Measurements from ENCODE around the gene RANBP1. TPM values are rescaled to one million over a fixed set of nuclear protein-coding genes. Genes with fewer than 3 reads are reported as not detected.

RANBP1 gene
- total RNA-seq, 2 experiments from 2014 or later: 68.1 to 72.1 TPM

DNA sequence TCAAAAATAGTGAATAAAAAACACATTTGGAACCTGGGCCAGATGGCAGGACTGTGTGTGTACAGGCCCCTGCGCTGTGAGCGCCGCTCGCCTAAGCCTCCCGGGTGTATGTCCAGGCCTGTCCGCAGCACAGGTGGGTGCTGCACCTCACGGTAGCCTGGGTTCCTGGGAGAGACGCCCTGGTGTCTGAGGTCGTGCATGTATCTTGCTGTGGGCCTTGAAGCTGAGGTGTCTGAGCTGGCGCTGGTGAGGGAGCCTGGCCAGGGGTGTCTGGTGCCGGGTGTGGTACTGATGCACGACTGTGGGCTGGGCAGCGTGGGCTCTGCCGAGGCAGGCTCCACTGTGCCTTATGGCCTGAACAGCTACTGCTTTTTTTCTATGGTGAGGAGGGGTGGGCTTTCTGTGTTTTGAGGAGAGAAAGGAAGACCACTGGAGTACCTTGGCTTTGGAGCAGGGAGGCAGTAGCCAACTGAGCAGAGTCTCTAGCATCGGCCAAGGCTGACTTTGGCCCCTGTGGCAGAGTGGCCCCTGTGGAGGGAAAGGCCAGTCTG, 11.5 kb downstream of the RANBP1 start:
- Mint-ChIP-seq H3K36me3 (ENCODE audit: low read depth) (peaks cover 33% of the 10 kb centered on the region), H3K27me3 (no peaks in the 10 kb centered on the region), H3K4me3 (no peak overlapping the region), H3K9me3 (no peaks in the 10 kb centered on the region), H3K4me1 (ENCODE audit: low read depth) (peaks cover 8% of the 10 kb centered on the region), H3K27ac (peak overlapping the region; percentile 79)
- Histone ChIP-seq H3K27me3 (ENCODE audit: control insufficient read depth in 1 of 2, insufficient read depth in 2 of 2, low read length in 2 of 2) (no peaks in the 10 kb centered on the region), H3K4me1 (ENCODE audit: insufficient read depth, low read length) (peaks cover 39% of the 10 kb centered on the region), H3K27ac (ENCODE audit: low read depth in 1 of 2, low read length in 2 of 2) (peak overlapping the region in 1 of 2 donors; percentile 10), H3K36me3 (ENCODE audit: insufficient read depth, low read length) (peaks cover 31% of the 10 kb centered on the region), H3K4me3 (ENCODE audit: low read length) (no peak overlapping the region), H3K9me3 (ENCODE audit: control insufficient read depth in 1 of 2, insufficient read depth in 1 of 2, low read length in 2 of 2) (no peaks in the 10 kb centered on the region)
- ChIA-PET POLR2A (no interaction called here), CTCF (no interaction called here)
- intact Hi-C loops (cut with DNase I, micrococcal nuclease): no loop called here
- DNase-seq (no peak), ATAC-seq (ENCODE audit: poor library complexity) (no peak)
- no peak for TF ChIP-seq CTCF (IDR thresholded peaks at IDR 0.05)

DNA sequence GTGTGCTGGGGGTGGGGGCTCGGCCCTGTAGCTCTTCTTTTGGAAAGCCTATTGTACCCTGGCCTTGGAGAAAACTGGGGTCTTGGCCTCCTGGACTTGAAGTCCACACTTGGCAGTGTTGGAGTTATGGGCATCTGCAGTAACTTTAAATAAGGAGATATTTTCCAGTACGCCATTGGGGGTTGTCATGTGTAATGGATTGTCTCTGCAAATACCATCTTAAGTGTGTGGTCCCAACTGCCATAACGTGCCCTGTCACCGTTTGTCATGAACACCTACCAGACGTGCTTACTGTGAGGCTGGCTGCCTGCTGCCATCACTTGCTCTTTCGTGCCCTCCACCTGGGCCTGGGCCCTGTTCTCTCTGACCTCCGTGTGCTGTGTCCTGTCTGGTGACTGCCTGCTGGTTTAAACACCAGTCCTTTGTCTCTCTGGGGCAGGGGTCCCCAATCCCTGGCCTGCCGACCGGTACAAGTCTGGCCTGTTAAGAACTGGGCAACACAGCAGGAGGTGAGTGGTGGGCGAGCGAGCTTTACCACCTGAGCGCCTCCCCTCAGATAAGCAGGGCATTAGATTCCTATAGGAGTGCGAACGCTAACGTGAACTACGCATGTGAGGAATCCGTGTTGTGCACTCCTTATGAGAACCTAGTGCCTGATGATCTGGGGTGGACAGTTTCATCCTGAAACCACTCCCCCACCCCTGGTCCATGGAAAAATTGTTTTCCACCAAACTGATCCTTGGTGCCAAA, 12.1 kb downstream of the RANBP1 start:
- Mint-ChIP-seq H3K9me3 (no peaks in the 10 kb centered on the region), H3K27ac (peak overlapping the region; percentile 79), H3K4me3 (no peak overlapping the region), H3K36me3 (ENCODE audit: low read depth) (peaks cover 33% of the 10 kb centered on the region), H3K4me1 (ENCODE audit: low read depth) (peaks cover 13% of the 10 kb centered on the region), H3K27me3 (no peaks in the 10 kb centered on the region)
- Histone ChIP-seq H3K27ac (ENCODE audit: low read depth in 1 of 2, low read length in 2 of 2) (no peak overlapping the region), H3K9me3 (ENCODE audit: control insufficient read depth in 1 of 2, insufficient read depth in 1 of 2, low read length in 2 of 2) (no peaks in the 10 kb centered on the region), H3K4me3 (ENCODE audit: low read length) (no peak overlapping the region), H3K27me3 (ENCODE audit: control insufficient read depth in 1 of 2, insufficient read depth in 2 of 2, low read length in 2 of 2) (no peaks in the 10 kb centered on the region), H3K36me3 (ENCODE audit: insufficient read depth, low read length) (peaks cover 30% of the 10 kb centered on the region), H3K4me1 (ENCODE audit: insufficient read depth, low read length) (peaks cover 41% of the 10 kb centered on the region)
- TF ChIP-seq CTCF (IDR thresholded peaks at IDR 0.05): no peak
- ATAC-seq (ENCODE audit: poor library complexity) (no peak), DNase-seq (no peak)
- POLR2A ChIA-PET: interaction anchor here (1.5 to 1.7 kb wide), 2 partner anchors 10 to 157 kb away, joined by 6 to 11 read pairs; partner anchors contain the start of gene TRMT2A
- CTCF ChIA-PET: interaction anchor here (1.5 to 2.8 kb wide), 3 partner anchors 10 to 157 kb away, joined by 3 to 22 read pairs (median 8); partner anchors contain the start of genes RANBP1 and TRMT2A
- intact Hi-C loops (cut with DNase I, micrococcal nuclease): loop anchor here in 1 of 2 experiments (2.0 kb wide), 1 partner anchor 47 kb away; the partner anchor contains the start of gene DGCR8

DNA sequence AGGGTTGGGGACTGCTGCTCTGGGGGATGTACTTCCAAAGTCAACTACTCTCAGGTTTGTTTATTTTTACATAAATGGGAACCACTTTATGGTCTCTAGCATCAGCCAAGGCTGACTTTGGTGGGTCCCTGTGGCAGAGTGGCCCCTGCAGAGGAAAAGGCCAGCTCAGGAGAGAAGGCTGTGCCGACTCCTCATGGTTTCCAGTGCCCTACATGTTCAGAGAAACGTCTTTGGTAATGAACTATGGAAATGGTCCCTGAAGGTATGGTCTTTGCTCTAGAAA, 12.7 kb downstream of the RANBP1 start:
- H3K27me3 Mint-ChIP-seq: no peaks in the 10 kb centered on the region
- DNase-seq (no peak), ATAC-seq (ENCODE audit: poor library complexity) (no peak)
- CTCF ChIA-PET: interaction anchor here (1.5 to 2.8 kb wide), 3 partner anchors 11 to 158 kb away, joined by 3 to 22 read pairs (median 8); partner anchors contain the start of genes RANBP1 and TRMT2A
- peak overlapping the region in 1 of 2 donors; percentile 44 for H3K27ac ChIP-seq (ENCODE audit: low read depth in 1 of 2, low read length in 2 of 2)
- no peaks in the 10 kb centered on the region for H3K9me3 Mint-ChIP-seq
- H3K4me3 ChIP-seq (ENCODE audit: low read length): no peak overlapping the region
- H3K27ac Mint-ChIP-seq: peak overlapping the region; percentile 79
- H3K9me3 ChIP-seq (ENCODE audit: control insufficient read depth in 1 of 2, insufficient read depth in 1 of 2, low read length in 2 of 2): no peaks in the 10 kb centered on the region
- H3K27me3 ChIP-seq (ENCODE audit: control insufficient read depth in 1 of 2, insufficient read depth in 2 of 2, low read length in 2 of 2): no peaks in the 10 kb centered on the region
- H3K36me3 ChIP-seq (ENCODE audit: insufficient read depth, low read length): peaks cover 30% of the 10 kb centered on the region
- peak overlapping the region; percentile 85 for H3K4me3 Mint-ChIP-seq
- peaks cover 43% of the 10 kb centered on the region for H3K4me1 ChIP-seq (ENCODE audit: insufficient read depth, low read length)
- H3K36me3 Mint-ChIP-seq (ENCODE audit: low read depth): peaks cover 32% of the 10 kb centered on the region
- intact Hi-C loops (cut with DNase I, micrococcal nuclease): loop anchor here in 1 of 2 experiments (2.0 kb wide), 1 partner anchor 48 kb away; the partner anchor contains the start of gene DGCR8
- peaks cover 18% of the 10 kb centered on the region for H3K4me1 Mint-ChIP-seq (ENCODE audit: low read depth)
- POLR2A ChIA-PET: interaction anchor here (1.5 to 1.7 kb wide), 2 partner anchors 11 to 158 kb away, joined by 6 to 11 read pairs; partner anchors contain the start of gene TRMT2A
- no peak for TF ChIP-seq CTCF (IDR thresholded peaks at IDR 0.05)
